ENCODE data around the gene DPPA3. TPM values are rescaled to one million over a fixed set of nuclear protein-coding genes. Genes with fewer than 3 reads are reported as not detected.

Gene DPPA3
- total RNA-seq (2021; fragmentation: NEBNext Ultra II Directional; extraction: Animal tissue kit (Norgen Biotek cat#: 25700)) (1.2 and 1.6 TPM in 2 replicates), polyA plus RNA-seq (2011; rRNA removed) (0.11 and 0.30 TPM in 2 replicates), polyA minus RNA-seq (2011; rRNA and poly(A)+ RNA removed) (0.17 and 0.41 TPM in 2 replicates)
- polyA plus RNA-seq (2011; cell fraction: cytosol; rRNA removed), result 0.21 TPM
- not detected for polyA plus RNA-seq (2011; cell fraction: nucleus; rRNA removed)
- polyA plus RNA-seq (2012, experiment 1 of 2), result 0.17 to 0.57 TPM (median 0.36 TPM) in 4 replicates
- not detected for polyA plus RNA-seq (2012, experiment 2 of 2)
- polyA plus RNA-seq (2013, experiment 1 of 2), result 1.0 TPM
- polyA plus RNA-seq (2013, experiment 2 of 2), result 0.85 TPM
- polyA minus RNA-seq (2011; cell fraction: cytosol; rRNA and poly(A)+ RNA removed), result not detected
- polyA minus RNA-seq (2011; cell fraction: nucleus; rRNA and poly(A)+ RNA removed), result not detected
- long read RNA-seq, experiment 1, partial matches to known transcripts, result 1 of 5 reads
- long read RNA-seq, experiment 1, other reads (novel, unspliced or antisense), result 0 of 5 reads
- long read RNA-seq, experiment 2, partial matches to known transcripts, result 0 of 2 reads
- long read RNA-seq, experiment 2, other reads (novel, unspliced or antisense), result 0 of 2 reads

DNA sequence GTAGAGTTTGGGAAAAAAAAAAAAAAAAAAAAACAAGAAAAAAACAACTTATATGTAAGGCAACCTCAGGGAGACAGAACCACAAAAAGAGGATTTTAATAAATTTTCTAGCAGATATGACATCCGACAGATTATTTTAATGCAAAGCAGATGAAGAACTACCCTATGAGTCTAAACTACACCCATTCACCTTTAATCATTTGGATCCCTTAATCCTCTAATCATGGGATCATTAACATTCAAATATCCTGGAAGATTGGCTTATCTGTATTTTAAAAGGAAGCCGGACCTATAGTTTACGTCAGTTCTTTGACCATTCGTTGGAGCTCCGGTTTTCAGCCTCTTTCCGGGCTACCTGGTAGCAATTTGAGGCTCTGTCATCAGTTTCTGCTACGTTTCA, at the start of gene DPPA3:
TSS of gene DPPA3 (plus strand) at position 301 of the 400 bp plus-strand sequence. CDS start 138 bp downstream, outside the sequence.
- FAIRE-seq (no peak), DNase-seq (ENCODE audit: low read depth in 1 of 2, low spot score in 2 of 2) (no peak)
- Histone ChIP-seq H4K20me1 (replicated peaks in 1 of 2; ENCODE audit: control insufficient read depth in 1 of 2, insufficient read depth in 2 of 2, low read length in 2 of 2) (no peaks in the 10 kb centered on the region), H2BK5ac (ENCODE audit: low read depth, low read length) (no peak within 1 kb of the TSS), H3K9me3 (ENCODE audit: insufficient read depth in 2 of 2, low read depth in 1 of 2, low read length in 1 of 2) (no peaks in the 10 kb centered on the region), H3K14ac (ENCODE audit: insufficient read length) (no peak within 1 kb of the TSS), H3K27ac (ENCODE audit: low read depth, low read length) (no peak within 1 kb of the TSS), H4K8ac (ENCODE audit: extremely low read depth, insufficient read depth, low read length) (no peak within 1 kb of the TSS; the same call in 1 of the 2 replicates), H2AK5ac (ENCODE audit: low read depth, low read length) (no peak within 1 kb of the TSS), H2BK20ac (ENCODE audit: low read length) (no peak within 1 kb of the TSS), H3K23ac (ENCODE audit: insufficient read length) (no peak within 1 kb of the TSS), H3K4me1 (replicated peaks in 1 of 4; ENCODE audit: control insufficient read depth in 3 of 4, insufficient read depth in 4 of 4, low read length in 3 of 4) (peaks cover 0 to 8% (median 3%) of the 10 kb centered on the region in 4 experiments; a peak in 3 of 7 replicates), H2BK120ac (replicated peaks; ENCODE audit: low read depth, low read length) (no peak within 1 kb of the TSS), H2BK12ac (ENCODE audit: low read depth, low read length) (no peak within 1 kb of the TSS), H3K56ac (replicated peaks; ENCODE audit: insufficient read length, low read depth, low read length) (no peak within 1 kb of the TSS), H4K91ac (replicated peaks; ENCODE audit: insufficient read length, low read length) (no peak within 1 kb of the TSS), H3K4ac (replicated peaks; ENCODE audit: insufficient read length, low read depth, low read length) (no peak within 1 kb of the TSS), H3K23me2 (ENCODE audit: low read depth, low read length) (no peaks in the 10 kb centered on the region), H3K9ac (replicated peaks in 1 of 4; ENCODE audit: extremely low read depth in 1 of 4, low read depth in 3 of 4, low read length in 3 of 4) (no peak within 1 kb of the TSS), H3K4me2 (ENCODE audit: insufficient read depth in 1 of 2, low read depth in 2 of 2, low read length in 2 of 2) (no peak within 1 kb of the TSS; a peak in 1 of 4 replicates), H2BK15ac (ENCODE audit: low read length) (no peak within 1 kb of the TSS), H3K27me3 (replicated peaks in 1 of 4; ENCODE audit: control insufficient read depth in 3 of 4, extremely low read depth in 1 of 4, insufficient read depth in 3 of 4, low read length in 3 of 4) (no peaks in the 10 kb centered on the region), H3K18ac (ENCODE audit: extremely low read depth, low read length) (no peak within 1 kb of the TSS; the same call in 1 of the 2 replicates), H3K36me3 (ENCODE audit: control insufficient read depth in 2 of 4, insufficient read depth in 4 of 4, low read length in 3 of 4) (no peaks in the 10 kb centered on the region), H2AFZ (ENCODE audit: low read length) (0 out of 2 replicates have a peak within 1 kb of the TSS, but pooled peaks have one; percentile 73), H3K79me1 (ENCODE audit: low read depth, low read length) (no peaks in the 10 kb centered on the region), H4K5ac (ENCODE audit: insufficient read length, low read depth, low read length) (no peak within 1 kb of the TSS), H3K79me2 (ENCODE audit: control insufficient read depth in 1 of 2, insufficient read depth in 2 of 2, low read length in 2 of 2) (no peaks in the 10 kb centered on the region), H3K4me3 (ENCODE audit: extremely low read depth in 1 of 4, insufficient read depth in 2 of 4, low read depth in 3 of 4, low read length in 4 of 4) (no peak within 1 kb of the TSS)
- 92% methylated on average over 7 of the region's 7 CpGs; no CpG with 5 or more reads in 1 of the 2 experiments for WGBS, 2 experiments (ENCODE audit: extremely low coverage in 1 of 2, insufficient coverage in 1 of 2, insufficient read length in 1 of 2, insufficient replicate concordance in 2 of 2, low coverage in 1 of 2, low lambda C conversion rate in 2 of 2, missing lambda C conversion rate in 1 of 2)
- TF ChIP-seq CHD1 (IDR thresholded peaks at IDR 0.05; ENCODE audit: low read depth, low read length) (no peak), MAFK (IDR thresholded peaks at IDR 0.05; ENCODE audit: low read depth, low read length) (no peak), RAD21 (IDR thresholded peaks at IDR 0.05 in 1 of 2, conservative IDR thresholded peaks at IDR 0.05 in 1 of 2; ENCODE audit: low read depth in 2 of 2, low read length in 2 of 2) (no peak), JUND (IDR thresholded peaks at IDR 0.05; ENCODE audit: low read length) (no peak), NRF1 (IDR thresholded peaks at IDR 0.05; ENCODE audit: low read depth, low read length) (no peak), CHD2 (IDR thresholded peaks at IDR 0.05; ENCODE audit: low read length) (no peak), POLR2AphosphoS5 (IDR thresholded peaks at IDR 0.05; ENCODE audit: low read depth, low read length) (no peak)
- ChIA-PET POLR2A (ENCODE audit: partially characterized antibody) (no interaction called here), CTCF (ENCODE audit: partially characterized antibody) (interaction anchor here (1.0 kb wide), 3 partner anchors 9 to 94 kb away, joined by 3 to 4 read pairs (median 3); no protein-coding TSS in a partner anchor)
